GM21447 (cell line): Measurements from ENCODE around the gene COX6A1.

Experiments used
- ATAC-seq: cut with Tn5 transposase; IDR thresholded peaks from one replicate; pipeline ENCODE4 v1.9.1; 2021; ENCODE audit not compliant: unreplicated experiment

Gene COX6A1

GRCh38 chr12:120490325-120490724 lies 52.4 kb downstream of the COX6A1 start:
- no peak for ATAC-seq
